CD4-positive, alpha-beta T cell treated with Interleukin-12 subunit alpha and Interleukin-12 subunit beta, for 1 hour (primary cell): ENCODE measurements around the gene ZDHHC14.
"Not testable (repeated sequence)": the region's sequence is repeated elsewhere in the genome, so short reads cannot be mapped to it uniquely, and the experiment has no call there.

Experiments used
- DNase-seq: peaks from one replicate; pipeline ENCODE4 v3.0.0-alpha.2; 2020

ZDHHC14 gene

DNA sequence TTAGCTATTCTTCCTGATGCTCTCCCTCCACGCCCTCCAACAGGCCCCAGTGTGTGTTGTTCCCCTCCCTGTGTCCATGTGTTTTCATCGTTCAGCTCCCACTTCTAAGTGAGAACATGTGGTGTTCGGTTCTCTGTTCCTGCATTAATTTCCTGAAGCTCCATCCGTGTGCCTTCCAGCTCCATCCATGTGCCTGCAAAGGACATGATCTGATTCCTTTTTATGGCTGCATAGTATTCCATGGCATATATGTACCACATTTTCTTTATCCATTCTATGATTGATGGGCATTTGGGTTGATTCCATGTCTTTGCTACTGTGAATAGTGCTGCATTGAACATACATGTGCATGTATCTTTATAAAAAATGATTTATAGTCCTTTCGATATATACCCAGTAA, 27.4 kb downstream of the ZDHHC14 start:
- DNase-seq, result not testable (repeated sequence)

- DNase-seq, result no peak
Observed at GRCh38 chr6:157410045-157410444, 29.1 kb downstream of the ZDHHC14 start.

DNA sequence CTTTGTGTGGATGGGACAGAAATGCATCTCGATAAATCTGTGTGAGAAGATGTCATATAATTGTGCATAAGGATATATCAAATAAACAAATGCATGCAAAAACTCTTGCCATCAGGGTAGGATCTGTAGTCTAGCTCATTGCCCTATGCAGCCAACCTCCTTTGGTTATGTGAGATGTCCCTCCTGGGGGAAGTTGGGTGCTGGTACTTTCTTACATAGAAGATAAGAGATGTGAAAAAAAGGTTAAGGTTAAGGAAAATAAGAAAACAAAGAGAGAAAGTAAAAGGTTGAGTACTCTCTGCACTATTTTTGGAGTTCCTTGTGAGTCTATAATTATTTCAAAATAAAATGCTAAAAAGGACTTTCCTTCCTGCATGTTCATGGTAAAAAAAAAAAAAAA, 30.4 kb downstream of the ZDHHC14 start:
- no peak for DNase-seq

DNA sequence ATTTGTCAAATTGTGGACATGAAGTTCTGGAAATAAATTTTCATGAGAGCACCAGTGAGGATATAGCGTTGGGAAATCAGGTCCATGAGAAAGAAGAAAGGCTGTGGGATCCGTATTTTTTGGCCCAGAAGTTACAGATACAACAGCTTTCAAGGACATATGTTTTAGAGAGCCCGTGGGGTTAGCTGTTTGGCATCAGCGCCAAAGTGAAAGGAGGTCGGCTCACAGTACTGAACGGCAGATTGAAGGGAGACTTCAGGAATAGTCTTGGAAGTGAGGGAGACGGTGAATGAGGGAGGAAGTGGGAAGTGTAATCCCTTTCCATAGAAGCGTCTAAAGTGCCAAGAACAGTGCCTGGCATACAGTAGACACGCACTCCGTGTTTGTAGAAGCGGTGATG, 31.8 kb downstream of the ZDHHC14 start:
- DNase-seq, result no peak

GRCh38 chr6:157420497-157420896, 39.5 kb downstream of the ZDHHC14 start:
- DNase-seq, result no peak

GRCh38 chr6:157424491-157425020, 43.6 kb downstream of the ZDHHC14 start:
- no peak for DNase-seq

- DNase-seq, result no peak
Observed at GRCh38 chr6:157427969-157428368, 47.0 kb downstream of the ZDHHC14 start.

- DNase-seq, result no peak
Observed at GRCh38 chr6:157428427-157429202, 47.6 kb downstream of the ZDHHC14 start.

DNA sequence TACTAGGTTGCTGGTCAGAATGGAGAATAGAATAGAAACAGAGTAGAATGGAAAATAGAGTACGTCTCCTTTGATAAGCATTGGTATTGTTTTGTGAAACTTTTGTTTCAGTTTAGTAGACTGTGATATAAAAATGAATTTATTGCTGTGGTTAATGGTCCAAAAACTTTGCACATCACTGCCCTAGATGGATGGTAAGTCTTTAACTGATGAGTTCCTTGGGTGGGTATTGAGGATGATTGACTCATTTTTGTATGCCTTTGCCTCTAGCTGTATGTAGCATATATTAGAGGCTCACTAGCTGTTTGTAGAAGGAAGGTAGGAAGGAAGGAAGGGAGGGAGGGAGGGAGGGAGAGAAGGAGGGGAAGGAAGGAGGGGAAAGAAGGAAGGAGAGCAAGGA, 48.3 kb downstream of the ZDHHC14 start:
- no peak for DNase-seq

DNA sequence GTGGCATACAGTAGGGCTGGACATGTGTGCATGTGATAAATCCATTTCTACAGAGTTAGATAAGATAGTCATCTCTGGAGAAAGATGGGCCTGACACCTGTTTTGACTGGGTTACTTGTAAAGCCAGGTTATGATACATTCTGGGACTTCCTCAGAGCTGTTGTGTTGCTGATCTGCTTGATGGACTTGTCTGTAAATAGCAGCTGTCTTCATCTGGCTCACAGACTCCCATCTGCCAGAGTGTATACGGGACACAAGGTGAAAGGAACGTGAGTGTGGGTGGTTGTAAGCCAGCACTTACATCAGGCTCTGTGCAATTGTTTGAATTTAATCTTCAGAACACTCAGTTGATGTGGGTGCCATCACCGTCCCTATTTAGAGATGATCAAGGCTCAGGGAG, 49.8 kb downstream of the ZDHHC14 start:
- DNase-seq, result no peak

GRCh38 chr6:157432231-157432891, 51.4 kb downstream of the ZDHHC14 start:
- DNase-seq, result no peak

GRCh38 chr6:157432892-157433265, 51.9 kb downstream of the ZDHHC14 start:
- no peak for DNase-seq

- no peak for DNase-seq
Observed at GRCh38 chr6:157433678-157434081, 52.7 kb downstream of the ZDHHC14 start.

GRCh38 chr6:157434349-157435033, 53.5 kb downstream of the ZDHHC14 start:
- no peak for DNase-seq

DNA sequence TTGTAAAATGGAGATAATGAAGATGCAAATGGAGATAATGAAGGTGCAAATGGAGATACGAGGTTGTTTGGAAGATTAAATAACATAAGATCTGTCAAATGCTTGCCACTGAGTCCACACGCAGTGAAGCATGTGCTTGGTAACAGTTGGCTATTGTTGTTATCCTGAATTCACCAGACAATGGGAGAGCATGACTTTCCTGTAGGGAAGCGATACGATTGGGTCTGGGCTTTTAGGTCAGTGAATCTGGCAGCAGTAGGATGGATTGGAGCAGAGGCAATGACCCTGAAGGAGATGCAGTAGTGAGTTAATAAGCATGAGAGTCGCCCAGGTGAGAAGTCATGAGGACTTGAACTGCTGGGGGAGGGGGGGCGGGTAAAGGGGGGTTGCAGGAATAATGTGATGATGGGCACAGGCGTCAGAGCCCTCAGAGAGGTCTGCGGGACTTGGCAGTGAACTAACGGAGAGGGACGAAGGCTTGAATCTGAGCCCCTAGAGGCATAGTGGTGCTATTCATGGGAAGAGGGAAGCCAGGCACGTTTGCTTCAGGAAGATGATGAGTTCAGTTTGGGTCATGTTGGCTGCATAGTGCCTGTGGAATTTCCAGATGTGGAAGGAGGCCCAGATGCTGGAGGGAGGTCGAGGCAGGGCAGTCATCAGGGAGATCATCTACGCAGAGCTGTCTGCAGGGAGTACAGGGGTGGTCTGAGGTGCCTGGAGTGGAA, 55.4 kb downstream of the ZDHHC14 start:
- DNase-seq, result no peak

- DNase-seq, result no peak
Observed at GRCh38 chr6:157436944-157437336, 56.0 kb downstream of the ZDHHC14 start.

DNA sequence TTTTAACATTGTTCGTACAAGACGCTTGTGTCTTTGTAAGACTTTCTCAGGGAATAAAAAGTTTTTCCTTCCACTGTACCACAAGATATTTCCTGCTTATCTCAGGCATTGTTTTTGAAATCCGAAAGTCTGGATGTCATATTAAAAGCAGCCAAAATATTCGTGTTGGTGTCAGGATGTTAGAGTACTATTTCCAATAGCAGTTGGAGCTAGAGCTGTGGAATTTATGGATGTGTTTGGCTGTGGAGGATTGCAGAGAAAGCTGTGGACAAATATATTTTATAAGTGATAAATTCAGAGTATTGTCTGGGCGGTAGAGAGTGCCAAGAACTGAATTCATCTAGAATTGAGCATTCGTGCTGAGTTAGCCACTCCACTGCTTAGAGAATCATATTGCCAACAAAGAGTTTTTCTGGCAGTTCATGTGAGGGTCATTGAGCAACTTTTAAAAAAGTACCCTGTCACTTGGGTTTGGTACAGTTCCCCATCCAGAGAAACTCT, 57.7 kb downstream of the ZDHHC14 start:
- no peak for DNase-seq

DNA sequence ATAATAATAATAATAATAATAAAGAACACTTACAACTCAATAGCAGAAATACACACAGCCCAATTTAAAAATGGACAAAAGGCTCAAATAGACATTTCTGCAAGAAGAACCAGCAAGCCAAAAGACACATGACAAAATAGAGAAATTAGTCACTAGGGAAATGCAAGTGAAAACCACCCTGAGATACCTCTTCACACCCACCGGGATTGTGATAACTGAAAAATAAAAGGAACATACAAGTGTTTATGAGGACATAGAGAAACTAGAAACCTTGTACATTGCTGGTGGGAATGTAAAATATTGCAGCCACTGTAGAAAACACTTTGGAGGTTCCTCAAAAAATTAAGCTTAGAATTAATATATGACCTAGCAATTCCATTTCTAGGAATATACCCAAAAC, 59.2 kb downstream of the ZDHHC14 start:
- DNase-seq, result no peak

DNA sequence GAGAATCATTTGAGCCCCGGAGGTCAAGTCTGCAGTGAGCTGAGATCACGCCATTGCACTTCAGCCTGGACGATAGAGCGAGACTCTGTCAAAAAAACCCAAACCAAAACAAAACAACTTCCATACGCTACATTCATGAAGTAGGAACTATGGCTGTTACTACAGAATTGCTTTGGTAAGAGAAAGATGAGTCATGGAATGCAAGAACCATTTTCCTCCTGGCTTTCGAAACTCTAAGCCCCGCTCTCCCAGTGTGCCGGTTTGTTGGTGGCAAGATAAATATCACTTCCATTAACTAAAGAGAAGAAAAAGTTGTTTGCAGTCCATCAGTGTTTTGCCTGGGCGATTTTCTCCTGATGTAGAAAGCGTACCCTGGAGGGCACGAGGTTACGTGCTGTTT, 61.3 kb downstream of the ZDHHC14 start:
- DNase-seq, result no peak

DNA sequence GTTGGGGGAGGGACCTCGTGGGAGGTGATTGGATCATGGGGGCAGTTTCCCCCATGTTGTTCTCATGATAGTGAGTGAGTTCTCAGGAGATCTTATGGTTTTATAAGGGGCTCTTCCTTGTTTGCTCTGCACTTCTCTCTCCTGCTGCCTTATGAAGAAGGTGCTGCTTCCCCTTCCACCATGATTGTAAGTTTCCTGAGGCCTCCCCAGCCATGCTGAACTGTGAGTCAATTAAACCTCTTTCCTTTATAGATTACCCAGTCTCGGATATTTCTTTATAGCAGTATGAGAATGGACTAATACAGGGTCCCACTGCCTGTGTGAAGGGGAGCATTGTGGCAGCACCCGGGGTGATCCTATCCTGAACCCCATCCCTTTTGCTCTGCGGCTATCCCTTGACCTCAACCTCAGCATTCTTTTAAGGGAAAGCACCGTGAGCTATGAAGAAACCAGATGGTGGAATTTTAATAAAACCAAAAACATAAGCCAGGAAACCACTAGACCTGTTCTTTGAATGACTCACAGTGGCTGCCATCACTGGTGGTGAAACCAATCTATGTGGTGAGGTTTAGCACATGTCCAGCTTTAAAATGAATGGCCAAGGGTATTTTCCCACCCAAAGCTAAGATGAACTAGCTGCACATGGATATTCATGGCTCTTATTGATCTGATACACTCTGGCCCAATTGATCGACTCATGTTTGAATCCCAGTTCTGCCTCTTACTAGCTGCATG, 62.2 kb downstream of the ZDHHC14 start:
- DNase-seq, result no peak

- DNase-seq, result no peak
Observed at GRCh38 chr6:157445277-157446009, 64.5 kb downstream of the ZDHHC14 start.

GRCh38 chr6:157447735-157448134, 66.7 kb downstream of the ZDHHC14 start:
- DNase-seq, result no peak
